GM18498 (cell line): Measurements from ENCODE around the gene LUC7L.

ENCODE experiments used
- ATAC-seq: cut with Tn5 transposase; IDR thresholded peaks from one replicate; pipeline ENCODE4 v1.9.1; 2021; ENCODE audit warnings: mild to moderate bottlenecking, moderate library complexity; ENCODE audit not compliant: unreplicated experiment

Gene LUC7L

DNA sequence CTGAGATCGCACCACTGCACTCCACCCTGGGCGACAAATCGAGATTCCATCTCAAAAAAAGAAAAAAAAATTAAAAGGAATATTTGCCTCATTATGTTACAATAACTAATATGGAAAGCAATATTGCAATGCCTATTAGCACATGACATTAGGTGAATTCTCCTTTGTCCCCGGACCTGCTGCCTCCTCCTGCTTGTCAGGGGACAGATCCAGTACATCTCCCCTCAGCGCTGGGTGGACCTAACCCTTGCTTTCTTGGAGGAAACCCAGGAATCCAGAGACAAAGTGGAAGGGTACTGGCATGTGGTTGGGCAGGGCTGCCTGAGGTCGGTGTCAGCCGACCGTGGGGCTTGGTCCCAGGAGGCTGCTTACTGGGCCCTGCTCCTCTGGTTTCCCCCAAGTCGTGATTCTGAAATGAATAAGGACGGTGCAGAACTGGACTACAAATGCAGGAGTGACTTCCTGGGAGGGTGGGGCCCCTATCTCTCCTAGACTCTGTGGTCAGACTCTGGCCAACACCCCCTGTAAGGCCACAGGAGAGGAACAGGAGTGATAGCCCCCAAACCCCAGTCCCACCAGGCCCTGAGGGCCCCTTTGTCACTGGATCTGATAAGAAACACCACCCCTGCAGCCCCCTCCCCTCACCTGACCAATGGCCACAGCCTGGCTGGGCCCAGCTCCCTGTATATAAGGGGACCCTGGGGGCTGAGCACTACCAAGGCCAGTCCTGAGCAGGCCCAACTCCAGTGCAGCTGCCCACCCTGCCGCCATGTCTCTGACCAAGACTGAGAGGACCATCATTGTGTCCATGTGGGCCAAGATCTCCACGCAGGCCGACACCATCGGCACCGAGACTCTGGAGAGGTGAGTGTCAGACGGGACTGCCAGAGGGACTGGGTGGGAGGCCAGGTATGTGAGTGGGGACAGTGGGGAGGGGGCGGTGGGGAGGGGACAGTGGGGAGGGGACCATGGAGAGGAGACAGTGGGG lies 76.8 kb downstream of the LUC7L start, which contains the start of gene HBZ:
Gene HBZ (plus strand): TSS at position 504 of the 988 bp plus-strand sequence. CDS start 266 bp downstream, at position 770.
- no peak for ATAC-seq

DNA sequence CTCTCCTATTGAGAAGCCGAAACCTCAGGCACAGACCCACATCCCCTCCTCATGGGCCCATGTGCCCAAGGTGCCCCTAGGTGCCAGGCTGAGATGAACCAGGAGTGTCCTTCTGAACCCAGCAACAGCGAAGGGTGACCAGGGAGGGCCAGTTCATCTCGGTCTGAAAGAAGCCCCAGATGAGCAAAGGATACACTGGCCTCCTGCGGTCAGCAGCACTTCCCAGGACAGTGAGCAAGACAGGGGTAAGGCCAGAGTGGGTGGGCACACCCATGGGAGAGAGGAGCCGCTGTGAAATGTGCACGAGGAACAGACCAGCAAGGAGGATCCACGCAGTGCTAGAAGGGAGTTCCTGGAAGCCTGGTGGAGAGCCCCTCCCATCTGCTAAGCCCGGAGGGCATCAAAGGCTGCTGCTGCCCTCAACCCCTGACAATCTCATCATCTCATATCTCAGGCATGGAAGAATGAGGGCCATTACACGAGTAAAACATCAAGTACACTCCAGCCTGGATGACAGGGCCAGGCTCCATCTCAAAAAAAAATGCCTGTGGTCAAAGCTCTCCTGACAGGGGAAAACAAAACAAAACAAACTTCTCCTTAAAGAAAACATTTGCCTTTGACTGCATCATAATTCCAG lies 80.1 kb downstream of the LUC7L start:
- ATAC-seq: no peak

- no peak for ATAC-seq
These were observed 82.6 kb downstream of the LUC7L start for GRCh38 chr16:146646-147045.

DNA sequence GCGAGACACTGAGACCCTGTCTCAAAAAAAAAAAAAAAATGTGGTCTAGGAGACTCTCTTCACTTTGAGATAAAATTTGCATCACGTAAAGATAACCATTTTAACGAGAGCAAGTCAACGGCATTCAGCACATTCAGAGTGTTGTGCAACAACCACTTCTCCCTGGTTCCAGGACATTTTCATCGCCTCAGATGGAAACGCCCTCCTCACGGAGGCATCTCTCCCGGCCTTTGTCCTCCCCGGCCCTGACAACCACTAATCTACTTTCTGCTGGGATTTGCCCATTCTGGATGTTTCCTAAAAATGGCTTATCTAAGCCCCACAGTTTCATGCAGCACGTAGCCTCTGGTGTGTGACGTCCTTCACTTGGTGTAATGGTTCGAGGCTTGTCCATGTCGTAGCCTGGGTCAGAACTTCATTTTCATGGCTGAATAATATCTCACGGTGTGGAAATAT lies 84.4 kb downstream of the LUC7L start:
- no peak for ATAC-seq

- no peak for ATAC-seq
These were observed 85.8 kb downstream of the LUC7L start for GRCh38 chr16:143456-143855.

GRCh38 chr16:143047-143446 lies 86.2 kb downstream of the LUC7L start:
- no peak for ATAC-seq

GRCh38 chr16:142405-142967 lies 86.8 kb downstream of the LUC7L start:
- ATAC-seq: no peak

DNA sequence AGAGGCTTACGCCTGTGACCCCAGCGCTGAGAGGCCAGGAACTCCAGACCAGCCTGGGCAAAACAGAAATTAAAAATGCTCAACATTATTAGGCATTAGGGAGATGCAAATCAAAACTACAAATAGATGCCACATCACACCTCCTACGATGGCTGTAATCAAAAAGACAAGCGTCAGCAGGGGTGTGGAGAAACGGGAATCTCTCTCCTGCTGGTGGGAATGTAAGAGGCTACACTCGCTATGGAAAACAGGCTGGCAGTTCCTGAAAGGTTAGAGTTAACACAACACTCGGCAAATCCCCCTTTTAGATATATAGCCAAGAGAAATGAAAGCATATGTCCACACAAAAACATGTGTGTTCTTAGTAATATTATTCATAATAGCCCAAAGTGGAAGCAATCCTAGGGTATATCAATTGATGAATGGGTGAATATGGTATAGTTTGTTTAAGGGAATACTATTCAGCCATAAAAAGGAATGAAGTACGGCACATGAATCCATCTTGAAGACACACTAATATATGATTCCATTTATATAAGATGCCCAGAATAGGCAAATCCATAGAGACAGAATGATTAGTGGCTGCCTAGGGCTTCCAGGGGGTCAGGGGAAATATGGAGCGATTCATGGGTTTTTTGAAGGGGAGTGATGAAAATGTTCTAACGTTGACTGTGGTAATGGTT lies 88.9 kb downstream of the LUC7L start:
- ATAC-seq: no peak
